GM18507 (cell line): Measurements from ENCODE around the gene TEAD1.
"Not testable (repeated sequence)": the region's sequence is repeated elsewhere in the genome, so short reads cannot be mapped to it uniquely, and the experiment has no call there.

ENCODE experiments used
- DNase-seq: peaks from one replicate; pipeline ENCODE4 v3.0.0; 2011; ENCODE audit warnings: low read depth; ENCODE audit not compliant: insufficient read length; ENCODE audit errors: extremely low spot score
- FAIRE-seq: peaks from 2 replicates; lab custom pipeline; 2011; peaks lifted over from hg19 to GRCh38; lab: Jason Lieb, UNC

TEAD1 gene

GRCh38 chr11:12754582-12755234 lies 80.5 kb downstream of the TEAD1 start:
- FAIRE-seq (no peak), DNase-seq (no peak)

GRCh38 chr11:12755510-12756453 lies 81.6 kb downstream of the TEAD1 start:
- FAIRE-seq: no peak

GRCh38 chr11:12756454-12756806 lies 82.2 kb downstream of the TEAD1 start:
- FAIRE-seq: no peak
- no peak for DNase-seq

More at GRCh38 chr11:12755510-12756453, 81.6 kb downstream of the TEAD1 start:
- DNase-seq: no peak

GRCh38 chr11:12756867-12757266 lies 82.6 kb downstream of the TEAD1 start:
- DNase-seq: no peak
- FAIRE-seq: no peak

GRCh38 chr11:12757416-12757815 lies 83.2 kb downstream of the TEAD1 start:
- no peak for FAIRE-seq
- no peak for DNase-seq

- not testable (repeated sequence) for DNase-seq, FAIRE-seq
Measured at GRCh38 chr11:12758117-12758516, 83.9 kb downstream of the TEAD1 start.

GRCh38 chr11:12761029-12761428 lies 86.8 kb downstream of the TEAD1 start:
- DNase-seq (no peak), FAIRE-seq (no peak)

- no peak for DNase-seq
- no peak for FAIRE-seq
Measured at GRCh38 chr11:12762278-12762677, 88.1 kb downstream of the TEAD1 start.

- DNase-seq (no peak), FAIRE-seq (no peak)
Measured at GRCh38 chr11:12762696-12763324, 88.6 kb downstream of the TEAD1 start.

GRCh38 chr11:12764187-12764914 lies 90.1 kb downstream of the TEAD1 start:
- no peak for FAIRE-seq
- DNase-seq: no peak

GRCh38 chr11:12765428-12765827 lies 91.2 kb downstream of the TEAD1 start:
- DNase-seq: no peak
- FAIRE-seq: no peak

- FAIRE-seq (no peak), DNase-seq (no peak)
Measured at GRCh38 chr11:12767027-12767426, 92.8 kb downstream of the TEAD1 start.

- DNase-seq (no peak), FAIRE-seq (no peak)
Measured at GRCh38 chr11:12767577-12767976, 93.4 kb downstream of the TEAD1 start.

GRCh38 chr11:12768726-12769673 lies 94.8 kb downstream of the TEAD1 start:
- DNase-seq: no peak
- FAIRE-seq: no peak

- DNase-seq (no peak), FAIRE-seq (no peak)
Measured at GRCh38 chr11:12769834-12770345, 95.7 kb downstream of the TEAD1 start.

GRCh38 chr11:12770435-12770834 lies 96.2 kb downstream of the TEAD1 start:
- no peak for DNase-seq
- no peak for FAIRE-seq

- FAIRE-seq (no peak), DNase-seq (no peak)
Measured at GRCh38 chr11:12770966-12771597, 96.9 kb downstream of the TEAD1 start.

- DNase-seq (no peak), FAIRE-seq (no peak)
Measured at GRCh38 chr11:12771875-12772274, 97.7 kb downstream of the TEAD1 start.
